ENCODE data around the gene CBX7. TPM values are rescaled to one million over a fixed set of nuclear protein-coding genes. Genes with fewer than 3 reads are reported as not detected.

The CBX7 gene
- polyA plus RNA-seq, 3 donors, result 3.1 to 18.0 (median 4.0) TPM

- Histone ChIP-seq H2AFZ (ENCODE audit: insufficient read depth, low read depth, low read length, poor library complexity, severe bottlenecking) (peak overlapping the region; percentile 88), H3K36me3 (replicated peaks in 1 of 2; ENCODE audit: control insufficient read depth in 1 of 2, insufficient read depth in 2 of 2, low read length in 2 of 2) (peaks cover 2 to 20% of the 10 kb centered on the region in 2 donors), H3K9ac (ENCODE audit: insufficient read depth, low read length, poor library complexity, severe bottlenecking) (peak overlapping the region; percentile 78), H4K20me1 (ENCODE audit: insufficient read depth, low read length) (no peaks in the 10 kb centered on the region), H3K79me2 (ENCODE audit: insufficient read depth, low read length) (no peaks in the 10 kb centered on the region), H3K9me3 (replicated peaks in 1 of 2; ENCODE audit: control insufficient read depth in 1 of 2, insufficient read depth in 1 of 2, low read length in 2 of 2) (no peaks in the 10 kb centered on the region), H3K4me2 (replicated peaks; ENCODE audit: extremely low read depth, low read length, poor library complexity, severe bottlenecking) (peak overlapping the region; percentile 100), H3K27me3 (ENCODE audit: control insufficient read depth in 2 of 2, insufficient read depth in 2 of 2, low read length in 2 of 2) (no peaks in the 10 kb centered on the region), H3K4me3 (replicated peaks in 1 of 3; ENCODE audit: low read depth in 2 of 3, low read length in 3 of 3) (peak overlapping the region; percentile 46 to 98 (median 57)), H3K4me1 (ENCODE audit: control insufficient read depth in 1 of 2, insufficient read depth in 2 of 2, low read length in 2 of 2) (peaks cover 24 to 33% of the 10 kb centered on the region in 2 donors), H3K27ac (ENCODE audit: low read depth in 1 of 2, low read length in 2 of 2) (peak overlapping the region; percentile 34 to 86)
- no peaks in the 10 kb centered on the region for H3K9me3 Mint-ChIP-seq
- peaks cover 30% of the 10 kb centered on the region for H3K4me1 Mint-ChIP-seq
- H3K36me3 Mint-ChIP-seq, result peaks cover 4 to 16% of the 10 kb centered on the region in 2 donors
- WGBS (ENCODE audit: insufficient coverage), result 92% methylated on average over 3 of the region's 6 CpGs
- H3K4me3 Mint-ChIP-seq, result peak overlapping the region; percentile 75 to 84
- TF ChIP-seq CTCF (IDR thresholded peaks at IDR 0.05), result no peak
- H3K27ac Mint-ChIP-seq, result peak overlapping the region; percentile 70 to 92 (median 89)
- DNase-seq, result peak in 1 of 3 donors; percentile 5
- H3K27me3 Mint-ChIP-seq (ENCODE audit: low read depth in 3 of 3), result no peaks in the 10 kb centered on the region
- intact Hi-C loops (cut with micrococcal nuclease), result no loop called here
These were observed 6.0 kb downstream of the CBX7 start for GRCh38 chr22:39146256-39147101.

DNA sequence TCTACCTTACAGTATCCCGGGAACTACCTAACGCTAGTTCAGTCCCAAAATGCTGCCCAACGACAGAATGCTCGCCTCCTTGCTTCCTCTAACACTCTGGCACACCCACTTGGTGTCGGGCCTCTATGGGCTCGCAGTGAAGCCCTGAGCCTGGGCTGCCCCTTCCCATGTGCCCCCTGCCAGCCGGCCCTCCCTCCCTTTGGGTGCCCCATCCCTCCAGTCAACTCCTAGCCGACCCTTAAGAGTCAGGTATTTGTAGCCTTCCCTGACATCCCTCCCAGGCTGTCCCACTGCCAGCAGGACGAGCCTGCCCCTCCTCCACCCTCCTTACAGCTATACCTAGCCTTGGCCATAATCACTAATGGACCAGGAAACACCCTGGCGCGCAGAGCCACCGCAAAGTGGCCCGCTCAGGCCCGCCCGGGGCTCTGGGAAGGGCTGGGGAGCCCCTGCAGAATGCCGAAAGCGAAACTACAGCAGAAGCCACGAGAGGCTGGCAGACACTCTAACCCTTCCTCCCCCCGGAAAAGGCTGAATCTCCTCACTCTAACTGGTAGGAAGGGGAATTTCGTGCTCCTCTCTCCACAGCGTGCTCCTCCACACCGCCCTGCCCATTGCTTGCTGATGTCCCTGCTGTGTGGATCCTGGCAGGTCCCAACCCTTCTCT is 8.2 kb downstream of the CBX7 start:
- DNase-seq, result peak; percentile 47 to 73 (median 59)
- Histone ChIP-seq H3K79me2 (ENCODE audit: insufficient read depth, low read length) (no peaks in the 10 kb centered on the region), H3K4me3 (replicated peaks in 1 of 3; ENCODE audit: low read depth in 2 of 3, low read length in 3 of 3) (peak overlapping the region; percentile 89 to 98 (median 92)), H3K9ac (ENCODE audit: insufficient read depth, low read length, poor library complexity, severe bottlenecking) (peak overlapping the region; percentile 78), H3K36me3 (replicated peaks in 1 of 2; ENCODE audit: control insufficient read depth in 1 of 2, insufficient read depth in 2 of 2, low read length in 2 of 2) (peaks cover 2 to 16% of the 10 kb centered on the region in 2 donors), H3K4me2 (replicated peaks; ENCODE audit: extremely low read depth, low read length, poor library complexity, severe bottlenecking) (peak overlapping the region; percentile 100), H3K9me3 (replicated peaks in 1 of 2; ENCODE audit: control insufficient read depth in 1 of 2, insufficient read depth in 1 of 2, low read length in 2 of 2) (no peaks in the 10 kb centered on the region), H3K27me3 (ENCODE audit: control insufficient read depth in 2 of 2, insufficient read depth in 2 of 2, low read length in 2 of 2) (no peaks in the 10 kb centered on the region), H3K4me1 (ENCODE audit: control insufficient read depth in 1 of 2, insufficient read depth in 2 of 2, low read length in 2 of 2) (peaks cover 22 to 25% of the 10 kb centered on the region in 2 donors), H3K27ac (ENCODE audit: low read depth in 1 of 2, low read length in 2 of 2) (peak overlapping the region; percentile 27 to 77), H4K20me1 (ENCODE audit: insufficient read depth, low read length) (no peaks in the 10 kb centered on the region), H2AFZ (ENCODE audit: insufficient read depth, low read depth, low read length, poor library complexity, severe bottlenecking) (peak overlapping the region; percentile 88)
- Mint-ChIP-seq H3K4me3 (peak overlapping the region; percentile 96 to 99), H3K4me1 (peaks cover 20% of the 10 kb centered on the region), H3K27me3 (ENCODE audit: low read depth in 3 of 3) (peaks cover 0 to 3% (median 2%) of the 10 kb centered on the region in 3 donors), H3K9me3 (no peaks in the 10 kb centered on the region), H3K27ac (peak overlapping the region; percentile 63 to 91 (median 83)), H3K36me3 (peaks cover 7% of the 10 kb centered on the region in 2 donors)
- 4% methylated on average over 11 of the region's 22 CpGs for WGBS (ENCODE audit: insufficient coverage)
- intact Hi-C loops (cut with micrococcal nuclease), result no loop called here
- no peak for TF ChIP-seq CTCF (IDR thresholded peaks at IDR 0.05)

Data from CD14-positive monocyte (primary cell).